H9 (cell line): ENCODE data around the gene EFS. TPM values are rescaled to one million over a fixed set of nuclear protein-coding genes. Genes with fewer than 3 reads are reported as not detected.

Experiments used
- DNase-seq: peaks from one replicate; pipeline ENCODE4 v3.0.0-alpha.2; 2017
- H2AFZ ChIP-seq: one replicate; pipeline ENCODE4 v1.6.1; 2013; ENCODE audit warnings: mild to moderate bottlenecking, low read length, control low read depth, moderate library complexity
- H2AK5ac ChIP-seq: 2 replicates; pipeline ENCODE4 v1.6.1; 2013; ENCODE audit warnings: low read length, control low read depth, mixed read lengths; ENCODE audit not compliant: insufficient read length
- H2BK120ac ChIP-seq: one replicate; pipeline ENCODE4 v1.6.1; 2013; ENCODE audit warnings: low read depth, mild to moderate bottlenecking, low read length, control low read depth, inconsistent platforms; ENCODE audit not compliant: poor library complexity, severe bottlenecking
- H2BK12ac ChIP-seq: 2 replicates; pipeline ENCODE4 v1.6.1; 2013; ENCODE audit warnings: low read length, control low read depth, mixed read lengths, low read depth; ENCODE audit not compliant: insufficient read length
- H2BK15ac ChIP-seq: 2 replicates; pipeline ENCODE4 v1.6.1; 2013; ENCODE audit warnings: low read depth, low read length, control low read depth
- H2BK20ac ChIP-seq: one replicate; pipeline ENCODE4 v1.6.1; 2013; ENCODE audit warnings: low read depth, mild to moderate bottlenecking, low read length, control low read depth, inconsistent platforms; ENCODE audit not compliant: poor library complexity, severe bottlenecking
- H2BK5ac ChIP-seq: 2 replicates; pipeline ENCODE4 v1.6.1; 2013; ENCODE audit warnings: low read length, control low read depth, mixed read lengths; ENCODE audit not compliant: insufficient read length
- H3K14ac ChIP-seq: 2 replicates; pipeline ENCODE4 v1.6.1; 2013; ENCODE audit warnings: low read length, control low read depth; ENCODE audit not compliant: insufficient read depth
- H3K18ac ChIP-seq: 2 replicates; pipeline ENCODE4 v1.6.1; 2013; ENCODE audit warnings: low read depth, mild to moderate bottlenecking, mixed read lengths, low read length, control low read depth; ENCODE audit not compliant: insufficient read length
- H3K23ac ChIP-seq: 2 replicates; pipeline ENCODE4 v1.6.1; 2013; ENCODE audit warnings: low read length, control low read depth, mixed read lengths, low read depth; ENCODE audit not compliant: insufficient read length
- H3K23me2 ChIP-seq: 2 replicates; pipeline ENCODE4 v1.6.1; 2013; ENCODE audit warnings: low read depth, mild to moderate bottlenecking, mixed read lengths, low read length, control low read depth; ENCODE audit not compliant: insufficient read length, poor library complexity, severe bottlenecking
- H3K27ac ChIP-seq: 2 replicates; pipeline ENCODE4 v1.5.1; 2013; ENCODE audit warnings: low read length, control low read depth, mixed read lengths, low read depth; ENCODE audit not compliant: insufficient read length
- H3K27me3 ChIP-seq: 2 replicates; pipeline ENCODE4 v1.6.1; 2013; ENCODE audit warnings: low read length, control low read depth, inconsistent platforms; ENCODE audit not compliant: insufficient read depth
- H3K4ac ChIP-seq: 2 replicates; pipeline ENCODE4 v1.6.1; 2013; ENCODE audit warnings: low read depth, mild to moderate bottlenecking, control low read depth, inconsistent platforms, low read length, moderate library complexity
- H3K4me1 ChIP-seq: 2 replicates; pipeline ENCODE4 v1.6.1; 2013; ENCODE audit warnings: low read length, control low read depth, inconsistent platforms; ENCODE audit not compliant: insufficient read depth
- H3K4me2 ChIP-seq: 2 replicates; pipeline ENCODE4 v1.6.1; 2013; ENCODE audit warnings: low read length, control low read depth, mixed read lengths; ENCODE audit not compliant: insufficient read length, insufficient read depth
- H3K56ac ChIP-seq: 2 replicates; pipeline ENCODE4 v1.6.1; 2013; ENCODE audit warnings: low read depth, mild to moderate bottlenecking, mixed read lengths, low read length, control low read depth; ENCODE audit not compliant: insufficient read length
- H3K79me1 ChIP-seq: 2 replicates; pipeline ENCODE4 v1.6.1; 2013; ENCODE audit warnings: low read depth, mild to moderate bottlenecking, moderate library complexity, low read length, control low read depth, inconsistent platforms; ENCODE audit not compliant: insufficient read depth, poor library complexity, severe bottlenecking
- H3K79me2 ChIP-seq: 2 replicates; pipeline ENCODE4 v1.6.1; 2013; ENCODE audit warnings: low read length, control low read depth, inconsistent platforms; ENCODE audit not compliant: insufficient read depth
- H3K9ac ChIP-seq: 2 replicates; pipeline ENCODE4 v1.6.1; 2013; ENCODE audit warnings: low read length, control low read depth, mixed read lengths; ENCODE audit not compliant: insufficient read length; ENCODE audit errors: extremely low read depth
- H3K9me3 ChIP-seq: one replicate; pipeline ENCODE4 v1.6.1; 2013; ENCODE audit warnings: low read depth, low read length, inconsistent platforms; ENCODE audit not compliant: control insufficient read depth
- H3T11ph ChIP-seq: one replicate; pipeline ENCODE4 v1.6.1; 2013; ENCODE audit warnings: mild to moderate bottlenecking, low read length, control low read depth, inconsistent platforms
- H4K20me1 ChIP-seq: one replicate; pipeline ENCODE4 v1.6.1; 2013; ENCODE audit not compliant: control insufficient read depth, insufficient read length, insufficient read depth
- H4K5ac ChIP-seq: 2 replicates; pipeline ENCODE4 v1.6.1; 2013; ENCODE audit warnings: low read depth, mild to moderate bottlenecking, mixed read lengths, low read length, control low read depth; ENCODE audit not compliant: insufficient read length
- H4K8ac ChIP-seq: replicated peaks from 2 replicates; pipeline ENCODE4 v1.6.1; 2013; ENCODE audit warnings: low read length, control low read depth, mixed read lengths, low read depth; ENCODE audit not compliant: insufficient read length
- H4K91ac ChIP-seq: 2 replicates; pipeline ENCODE4 v1.6.1; 2013; ENCODE audit warnings: low read depth, mild to moderate bottlenecking, moderate library complexity, mixed read lengths, low read length, control low read depth; ENCODE audit not compliant: insufficient read length
- H3K27ac Mint-ChIP-seq, 3 experiments: 2 replicates in 2 of 3; 3 replicates in 1 of 3; pipeline ENCODE4 v1.8.0; 2020 to 2021; ENCODE audit warnings: mixed read lengths in 3 of 3, mild to moderate bottlenecking in 1 of 3, moderate library complexity in 1 of 3
- H3K27me3 Mint-ChIP-seq: 2 replicates; pipeline ENCODE4 v1.8.0; 2021; ENCODE audit warnings: low read depth, mild to moderate bottlenecking, moderate library complexity, mixed read lengths
- H3K36me3 Mint-ChIP-seq, 3 experiments: 2 replicates in 2 of 3; 3 replicates in 1 of 3; pipeline ENCODE4 v1.8.0; 2020 to 2021; ENCODE audit warnings: low read depth in 3 of 3, mixed read lengths in 3 of 3; ENCODE audit not compliant: insufficient read depth in 1 of 3
- H3K4me1 Mint-ChIP-seq, 2 experiments: 2 replicates each; pipeline ENCODE4 v1.8.0; 2020; ENCODE audit warnings: mixed read lengths in 2 of 2
- H3K4me3 Mint-ChIP-seq, 2 experiments: 2 replicates in 1 of 2; 3 replicates in 1 of 2; pipeline ENCODE4 v1.8.0; 2020 to 2021; ENCODE audit warnings: mild to moderate bottlenecking in 2 of 2, mixed read lengths in 2 of 2, moderate library complexity in 1 of 2
- H3K9me3 Mint-ChIP-seq, 2 experiments: 2 replicates in 1 of 2; 3 replicates in 1 of 2; pipeline ENCODE4 v1.8.0; 2020; ENCODE audit warnings: mild to moderate bottlenecking in 2 of 2, mixed read lengths in 2 of 2, moderate library complexity in 1 of 2
- WGBS: extraction: QIAGEN DNeasy Blood & Tissue Kit; methylation state at CpG from one replicate; pipeline ENCODE4 v1.1.7; 2013; ENCODE audit warnings: missing lambda C conversion rate, low lambda C conversion rate, mixed read lengths; ENCODE audit not compliant: insufficient read length; ENCODE audit errors: extremely low coverage; 5-methylcytosine and 5-hydroxymethylcytosine counted together
- total RNA-seq: library from RNA; stranded (reverse); gene quantifications from 2 replicates; pipeline ENCODE4 v1.2.1, GENCODE V29; 2021
- TF ChIP-seq, protein P1 (sequence below): fragments of 200-600 bp; sonication (generic); conservative IDR thresholded peaks from 3 replicates; pipeline ENCODE4 v1.8.0; 2021; ENCODE audit warnings: antibody characterized with exemption, mild to moderate bottlenecking

The EFS gene
- total RNA-seq, 1 experiment from 2014 or later = 32.1 TPM

DNA sequence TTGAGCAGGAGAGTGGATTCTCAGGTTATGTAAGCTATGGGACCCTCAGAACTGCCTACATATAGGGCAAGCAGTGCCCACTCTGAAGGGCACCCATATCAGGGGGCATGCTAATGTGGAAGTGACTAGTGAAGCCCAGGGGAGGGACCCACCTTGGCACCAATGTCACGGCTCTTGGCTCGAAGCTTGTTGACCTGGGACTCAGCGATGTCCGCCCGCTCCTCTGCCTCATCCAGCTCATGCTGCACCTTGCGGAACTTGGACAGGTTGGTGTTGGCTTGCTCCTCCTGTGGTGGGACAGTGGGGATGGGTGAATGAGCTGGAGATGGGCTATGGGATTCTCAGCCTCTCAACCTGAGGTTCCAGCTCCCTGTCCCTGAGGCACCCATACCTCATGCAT, 17.3 kb upstream of the EFS start:
- H3K4me1 ChIP-seq = no peaks in the 10 kb centered on the region
- TF ChIP-seq, protein P1, sequence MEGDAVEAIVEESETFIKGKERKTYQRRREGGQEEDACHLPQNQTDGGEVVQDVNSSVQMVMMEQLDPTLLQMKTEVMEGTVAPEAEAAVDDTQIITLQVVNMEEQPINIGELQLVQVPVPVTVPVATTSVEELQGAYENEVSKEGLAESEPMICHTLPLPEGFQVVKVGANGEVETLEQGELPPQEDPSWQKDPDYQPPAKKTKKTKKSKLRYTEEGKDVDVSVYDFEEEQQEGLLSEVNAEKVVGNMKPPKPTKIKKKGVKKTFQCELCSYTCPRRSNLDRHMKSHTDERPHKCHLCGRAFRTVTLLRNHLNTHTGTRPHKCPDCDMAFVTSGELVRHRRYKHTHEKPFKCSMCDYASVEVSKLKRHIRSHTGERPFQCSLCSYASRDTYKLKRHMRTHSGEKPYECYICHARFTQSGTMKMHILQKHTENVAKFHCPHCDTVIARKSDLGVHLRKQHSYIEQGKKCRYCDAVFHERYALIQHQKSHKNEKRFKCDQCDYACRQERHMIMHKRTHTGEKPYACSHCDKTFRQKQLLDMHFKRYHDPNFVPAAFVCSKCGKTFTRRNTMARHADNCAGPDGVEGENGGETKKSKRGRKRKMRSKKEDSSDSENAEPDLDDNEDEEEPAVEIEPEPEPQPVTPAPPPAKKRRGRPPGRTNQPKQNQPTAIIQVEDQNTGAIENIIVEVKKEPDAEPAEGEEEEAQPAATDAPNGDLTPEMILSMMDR = no peak
- H3K9me3 ChIP-seq = no peaks in the 10 kb centered on the region
- Mint-ChIP-seq H3K4me3 (no peak overlapping the region), H3K36me3 (no peaks in the 10 kb centered on the region; a peak in 1 of 7 replicates), H3K27ac (peak overlapping the region in 1 of 3 experiments; percentile 66; a peak in 1 of 7 replicates), H3K9me3 (no peaks in the 10 kb centered on the region), H3K4me1 (peaks cover 2 to 8% of the 10 kb centered on the region in 2 experiments), H3K27me3 (peaks cover 58% of the 10 kb centered on the region)
- H3K14ac ChIP-seq = no peak overlapping the region
- H3K9ac ChIP-seq = no peak overlapping the region
- H3K27ac ChIP-seq = no peak overlapping the region
- no peak overlapping the region for H2AK5ac ChIP-seq
- no peak overlapping the region for H3K23ac ChIP-seq
- no peaks in the 10 kb centered on the region for H3K79me2 ChIP-seq
- no peak overlapping the region for H2BK5ac ChIP-seq
- no peak overlapping the region for H4K5ac ChIP-seq
- H2BK120ac ChIP-seq = no peak overlapping the region
- H2AFZ ChIP-seq = no peak overlapping the region
- H4K20me1 ChIP-seq = no peaks in the 10 kb centered on the region
- H2BK12ac ChIP-seq = no peak overlapping the region
- no peak overlapping the region for H3K56ac ChIP-seq
- H3K4me2 ChIP-seq = no peak overlapping the region
- no peaks in the 10 kb centered on the region for H3K23me2 ChIP-seq
- no peak overlapping the region for H3K4ac ChIP-seq
- H2BK15ac ChIP-seq = no peak overlapping the region
- H4K8ac ChIP-seq = no peak overlapping the region
- H3T11ph ChIP-seq = no peak overlapping the region
- no peaks in the 10 kb centered on the region; the same call in 1 of the 2 replicates for H3K27me3 ChIP-seq
- H2BK20ac ChIP-seq = no peak overlapping the region
- WGBS = no CpG with 5 or more reads among the region's 6 CpGs
- no peak overlapping the region for H4K91ac ChIP-seq
- H3K79me1 ChIP-seq = no peaks in the 10 kb centered on the region
- no peak overlapping the region for H3K18ac ChIP-seq
- DNase-seq = no peak
